ENCODE results near the gene THSD4. TPM values are rescaled to one million over a fixed set of nuclear protein-coding genes. Genes with fewer than 3 reads are reported as not detected.

The THSD4 gene
- polyA plus RNA-seq, 1 donor from 2014 or later: 0.46 TPM

DNA sequence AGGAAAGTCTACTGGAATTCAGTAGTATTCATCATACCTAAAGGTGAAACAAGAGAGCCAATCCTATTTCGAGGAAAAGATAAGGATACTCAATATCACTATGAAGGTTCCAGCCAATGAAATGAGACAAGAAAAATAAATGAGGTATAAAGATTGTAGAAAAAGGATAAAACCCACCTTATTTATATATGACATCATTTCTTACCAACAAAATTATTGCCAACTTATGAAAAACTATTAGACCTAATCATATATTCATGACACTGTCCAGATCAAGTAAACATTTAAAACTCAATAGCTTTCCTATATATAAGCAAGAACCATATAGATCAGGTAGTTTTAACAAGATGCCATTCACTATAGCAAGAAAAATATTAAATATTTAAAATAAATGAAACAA, 584.7 kb downstream of the THSD4 start:
- H3K27me3 ChIP-seq (ENCODE audit: insufficient read depth, low read depth, low read length): no peaks in the 10 kb centered on the region
- TF ChIP-seq EZH2 (IDR thresholded peaks at IDR 0.05; ENCODE audit: borderline replicate concordance, insufficient read depth, low read length, poor library complexity, severe bottlenecking) (no peak), TAF1 (IDR thresholded peaks at IDR 0.05; ENCODE audit: low read depth) (no peak), SMC3 (conservative IDR thresholded peaks at IDR 0.05; ENCODE audit: poor library complexity) (no peak), MXI1 (conservative IDR thresholded peaks at IDR 0.05; ENCODE audit: poor library complexity, severe bottlenecking) (no peak), POLR2AphosphoS5 (IDR thresholded peaks at IDR 0.05) (no peak), EP300 (conservative IDR thresholded peaks at IDR 0.05; ENCODE audit: poor library complexity, severe bottlenecking) (no peak), RAD21 (conservative IDR thresholded peaks at IDR 0.05) (no peak)
- TF ChIP-seq, protein P1, sequence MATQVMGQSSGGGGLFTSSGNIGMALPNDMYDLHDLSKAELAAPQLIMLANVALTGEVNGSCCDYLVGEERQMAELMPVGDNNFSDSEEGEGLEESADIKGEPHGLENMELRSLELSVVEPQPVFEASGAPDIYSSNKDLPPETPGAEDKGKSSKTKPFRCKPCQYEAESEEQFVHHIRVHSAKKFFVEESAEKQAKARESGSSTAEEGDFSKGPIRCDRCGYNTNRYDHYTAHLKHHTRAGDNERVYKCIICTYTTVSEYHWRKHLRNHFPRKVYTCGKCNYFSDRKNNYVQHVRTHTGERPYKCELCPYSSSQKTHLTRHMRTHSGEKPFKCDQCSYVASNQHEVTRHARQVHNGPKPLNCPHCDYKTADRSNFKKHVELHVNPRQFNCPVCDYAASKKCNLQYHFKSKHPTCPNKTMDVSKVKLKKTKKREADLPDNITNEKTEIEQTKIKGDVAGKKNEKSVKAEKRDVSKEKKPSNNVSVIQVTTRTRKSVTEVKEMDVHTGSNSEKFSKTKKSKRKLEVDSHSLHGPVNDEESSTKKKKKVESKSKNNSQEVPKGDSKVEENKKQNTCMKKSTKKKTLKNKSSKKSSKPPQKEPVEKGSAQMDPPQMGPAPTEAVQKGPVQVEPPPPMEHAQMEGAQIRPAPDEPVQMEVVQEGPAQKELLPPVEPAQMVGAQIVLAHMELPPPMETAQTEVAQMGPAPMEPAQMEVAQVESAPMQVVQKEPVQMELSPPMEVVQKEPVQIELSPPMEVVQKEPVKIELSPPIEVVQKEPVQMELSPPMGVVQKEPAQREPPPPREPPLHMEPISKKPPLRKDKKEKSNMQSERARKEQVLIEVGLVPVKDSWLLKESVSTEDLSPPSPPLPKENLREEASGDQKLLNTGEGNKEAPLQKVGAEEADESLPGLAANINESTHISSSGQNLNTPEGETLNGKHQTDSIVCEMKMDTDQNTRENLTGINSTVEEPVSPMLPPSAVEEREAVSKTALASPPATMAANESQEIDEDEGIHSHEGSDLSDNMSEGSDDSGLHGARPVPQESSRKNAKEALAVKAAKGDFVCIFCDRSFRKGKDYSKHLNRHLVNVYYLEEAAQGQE (IDR thresholded peaks at IDR 0.05; ENCODE audit: borderline replicate concordance): no peak
- TF ChIP-seq, protein P2, sequence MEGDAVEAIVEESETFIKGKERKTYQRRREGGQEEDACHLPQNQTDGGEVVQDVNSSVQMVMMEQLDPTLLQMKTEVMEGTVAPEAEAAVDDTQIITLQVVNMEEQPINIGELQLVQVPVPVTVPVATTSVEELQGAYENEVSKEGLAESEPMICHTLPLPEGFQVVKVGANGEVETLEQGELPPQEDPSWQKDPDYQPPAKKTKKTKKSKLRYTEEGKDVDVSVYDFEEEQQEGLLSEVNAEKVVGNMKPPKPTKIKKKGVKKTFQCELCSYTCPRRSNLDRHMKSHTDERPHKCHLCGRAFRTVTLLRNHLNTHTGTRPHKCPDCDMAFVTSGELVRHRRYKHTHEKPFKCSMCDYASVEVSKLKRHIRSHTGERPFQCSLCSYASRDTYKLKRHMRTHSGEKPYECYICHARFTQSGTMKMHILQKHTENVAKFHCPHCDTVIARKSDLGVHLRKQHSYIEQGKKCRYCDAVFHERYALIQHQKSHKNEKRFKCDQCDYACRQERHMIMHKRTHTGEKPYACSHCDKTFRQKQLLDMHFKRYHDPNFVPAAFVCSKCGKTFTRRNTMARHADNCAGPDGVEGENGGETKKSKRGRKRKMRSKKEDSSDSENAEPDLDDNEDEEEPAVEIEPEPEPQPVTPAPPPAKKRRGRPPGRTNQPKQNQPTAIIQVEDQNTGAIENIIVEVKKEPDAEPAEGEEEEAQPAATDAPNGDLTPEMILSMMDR (IDR thresholded peaks at IDR 0.05; ENCODE audit: poor library complexity, severe bottlenecking): no peak
- H3F3A ChIP-seq (ENCODE audit: insufficient read depth, low read length, poor library complexity, severe bottlenecking): no peaks in the 10 kb centered on the region
- no peak overlapping the region for H3K9ac ChIP-seq (ENCODE audit: low read length)
- no peak overlapping the region for H3K27ac ChIP-seq (ENCODE audit: low read length)
- no peak overlapping the region for H3K4me2 ChIP-seq (ENCODE audit: low read length)
- H2AFZ ChIP-seq (ENCODE audit: low read depth, low read length): no peak overlapping the region
- no peak overlapping the region for H3K4me3 ChIP-seq (ENCODE audit: low read length)
- no peaks in the 10 kb centered on the region for H4K20me1 ChIP-seq (ENCODE audit: insufficient read depth)
- no peaks in the 10 kb centered on the region for H3K79me2 ChIP-seq (replicated peaks; ENCODE audit: insufficient read depth, low read length)
- no peaks in the 10 kb centered on the region for H3K9me2 ChIP-seq (ENCODE audit: insufficient read depth, low read length)
- no peaks in the 10 kb centered on the region for H3K9me3 ChIP-seq (ENCODE audit: low read length)
- no peaks in the 10 kb centered on the region for H3K36me3 ChIP-seq (ENCODE audit: insufficient read depth, low read length)

DNA sequence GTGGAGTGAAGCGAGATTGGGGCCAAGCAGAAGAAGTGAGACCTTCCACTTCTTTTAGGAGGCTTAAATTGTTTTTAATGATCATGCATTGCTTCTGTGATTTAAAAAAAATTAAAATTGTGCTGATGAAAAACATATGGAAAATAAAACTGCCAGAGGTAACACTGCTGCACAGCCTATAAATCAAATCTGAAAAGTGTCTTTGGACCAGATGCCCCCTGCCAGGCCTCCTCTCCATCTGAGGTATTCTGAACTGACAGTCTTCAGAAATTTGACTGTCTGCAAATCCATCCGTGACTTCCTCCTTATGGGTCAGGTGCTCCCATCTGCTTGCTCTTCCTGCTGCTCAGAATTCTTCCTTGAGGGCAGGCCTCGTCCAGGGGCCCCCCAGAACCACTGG, 586.5 kb downstream of the THSD4 start:
- H3K79me2 ChIP-seq (replicated peaks; ENCODE audit: insufficient read depth, low read length): no peaks in the 10 kb centered on the region
- H3K27ac ChIP-seq (ENCODE audit: low read length): no peak overlapping the region
- no peak overlapping the region for H3K4me2 ChIP-seq (ENCODE audit: low read length)
- H3K4me3 ChIP-seq (ENCODE audit: low read length): no peak overlapping the region
- H3K9me3 ChIP-seq (ENCODE audit: low read length): no peaks in the 10 kb centered on the region
- H3K9me2 ChIP-seq (ENCODE audit: insufficient read depth, low read length): no peaks in the 10 kb centered on the region
- H3K9ac ChIP-seq (ENCODE audit: low read length): no peak overlapping the region
- H3K36me3 ChIP-seq (ENCODE audit: insufficient read depth, low read length): no peaks in the 10 kb centered on the region
- no peaks in the 10 kb centered on the region for H3F3A ChIP-seq (ENCODE audit: insufficient read depth, low read length, poor library complexity, severe bottlenecking)
- TF ChIP-seq TAF1 (IDR thresholded peaks at IDR 0.05; ENCODE audit: low read depth) (no peak), SMC3 (conservative IDR thresholded peaks at IDR 0.05; ENCODE audit: poor library complexity) (no peak), MXI1 (conservative IDR thresholded peaks at IDR 0.05; ENCODE audit: poor library complexity, severe bottlenecking) (no peak), EZH2 (IDR thresholded peaks at IDR 0.05; ENCODE audit: borderline replicate concordance, insufficient read depth, low read length, poor library complexity, severe bottlenecking) (no peak)
- H3K27me3 ChIP-seq (ENCODE audit: insufficient read depth, low read depth, low read length): no peaks in the 10 kb centered on the region
- H4K20me1 ChIP-seq (ENCODE audit: insufficient read depth): no peaks in the 10 kb centered on the region
- H2AFZ ChIP-seq (ENCODE audit: low read depth, low read length): no peak overlapping the region

Measured in neural cell (in vitro differentiated cells).